ENCODE results near the gene TGFA. TPM values are rescaled to one million over a fixed set of nuclear protein-coding genes. Genes with fewer than 3 reads are reported as not detected.

TGFA gene
- total RNA-seq, 1 donor from 2014 or later: 1.1 TPM

GRCh38 chr2:70461981-70462876 lies 91.4 kb downstream of the TGFA start:
- Histone ChIP-seq H3K4me1 (peaks cover under 1% of the 10 kb centered on the region), H3K27me3 (ENCODE audit: low read depth) (no peaks in the 10 kb centered on the region), H3K27ac (replicated peaks) (no peak overlapping the region), H3K36me3 (no peaks in the 10 kb centered on the region), H3K4me3 (no peak overlapping the region), H3K9me3 (replicated peaks) (no peaks in the 10 kb centered on the region)
- TF ChIP-seq CTCF (IDR thresholded peaks at IDR 0.05; ENCODE audit: borderline replicate concordance): no peak
- intact Hi-C loops (cut with micrococcal nuclease): no loop called here
- no peak for DNase-seq

- Histone ChIP-seq H3K27ac (replicated peaks) (no peak overlapping the region), H3K4me3 (no peak overlapping the region), H3K27me3 (ENCODE audit: low read depth) (no peaks in the 10 kb centered on the region), H3K4me1 (no peaks in the 10 kb centered on the region), H3K9me3 (replicated peaks) (no peaks in the 10 kb centered on the region), H3K36me3 (no peaks in the 10 kb centered on the region)
- intact Hi-C loops (cut with micrococcal nuclease): no loop called here
- TF ChIP-seq CTCF (IDR thresholded peaks at IDR 0.05; ENCODE audit: borderline replicate concordance): no peak
- no peak for DNase-seq
Measured at GRCh38 chr2:70461414-70461813, 92.2 kb downstream of the TGFA start.

GRCh38 chr2:70460333-70460732 lies 93.3 kb downstream of the TGFA start:
- Histone ChIP-seq H3K36me3 (no peaks in the 10 kb centered on the region), H3K9me3 (replicated peaks) (no peaks in the 10 kb centered on the region), H3K27me3 (ENCODE audit: low read depth) (peaks cover 3% of the 10 kb centered on the region), H3K4me1 (no peaks in the 10 kb centered on the region), H3K4me3 (no peak overlapping the region), H3K27ac (replicated peaks) (no peak overlapping the region)
- intact Hi-C loops (cut with micrococcal nuclease): no loop called here
- no peak for DNase-seq
- TF ChIP-seq CTCF (IDR thresholded peaks at IDR 0.05; ENCODE audit: borderline replicate concordance): no peak

GRCh38 chr2:70458661-70459060 lies 95.0 kb downstream of the TGFA start:
- Histone ChIP-seq H3K9me3 (replicated peaks) (no peaks in the 10 kb centered on the region), H3K27me3 (ENCODE audit: low read depth) (peaks cover 3% of the 10 kb centered on the region), H3K27ac (replicated peaks) (no peak overlapping the region), H3K4me1 (no peaks in the 10 kb centered on the region), H3K4me3 (no peak overlapping the region), H3K36me3 (no peaks in the 10 kb centered on the region)
- no peak for TF ChIP-seq CTCF (IDR thresholded peaks at IDR 0.05; ENCODE audit: borderline replicate concordance)
- intact Hi-C loops (cut with micrococcal nuclease): no loop called here
- DNase-seq: no peak

- TF ChIP-seq CTCF (IDR thresholded peaks at IDR 0.05; ENCODE audit: borderline replicate concordance): no peak
- Histone ChIP-seq H3K27me3 (ENCODE audit: low read depth) (peaks cover 3% of the 10 kb centered on the region), H3K9me3 (replicated peaks) (no peaks in the 10 kb centered on the region), H3K27ac (replicated peaks) (no peak overlapping the region), H3K36me3 (no peaks in the 10 kb centered on the region), H3K4me3 (no peak overlapping the region), H3K4me1 (no peaks in the 10 kb centered on the region)
- DNase-seq: no peak
- intact Hi-C loops (cut with micrococcal nuclease): no loop called here
Measured at GRCh38 chr2:70456585-70457495, 96.8 kb downstream of the TGFA start.
